ENCODE results near the gene HOXA7. TPM values are rescaled to one million over a fixed set of nuclear protein-coding genes. Genes with fewer than 3 reads are reported as not detected.
A peak's percentile ranks its signal among the peaks of the same experiment; 100 is the strongest.

Gene HOXA7
- total and polyA plus RNA-seq, 2 donors (not counting 1 experiment from before 2014, with no cell fraction given) = 0.37 TPM; not detected in 1

DNA sequence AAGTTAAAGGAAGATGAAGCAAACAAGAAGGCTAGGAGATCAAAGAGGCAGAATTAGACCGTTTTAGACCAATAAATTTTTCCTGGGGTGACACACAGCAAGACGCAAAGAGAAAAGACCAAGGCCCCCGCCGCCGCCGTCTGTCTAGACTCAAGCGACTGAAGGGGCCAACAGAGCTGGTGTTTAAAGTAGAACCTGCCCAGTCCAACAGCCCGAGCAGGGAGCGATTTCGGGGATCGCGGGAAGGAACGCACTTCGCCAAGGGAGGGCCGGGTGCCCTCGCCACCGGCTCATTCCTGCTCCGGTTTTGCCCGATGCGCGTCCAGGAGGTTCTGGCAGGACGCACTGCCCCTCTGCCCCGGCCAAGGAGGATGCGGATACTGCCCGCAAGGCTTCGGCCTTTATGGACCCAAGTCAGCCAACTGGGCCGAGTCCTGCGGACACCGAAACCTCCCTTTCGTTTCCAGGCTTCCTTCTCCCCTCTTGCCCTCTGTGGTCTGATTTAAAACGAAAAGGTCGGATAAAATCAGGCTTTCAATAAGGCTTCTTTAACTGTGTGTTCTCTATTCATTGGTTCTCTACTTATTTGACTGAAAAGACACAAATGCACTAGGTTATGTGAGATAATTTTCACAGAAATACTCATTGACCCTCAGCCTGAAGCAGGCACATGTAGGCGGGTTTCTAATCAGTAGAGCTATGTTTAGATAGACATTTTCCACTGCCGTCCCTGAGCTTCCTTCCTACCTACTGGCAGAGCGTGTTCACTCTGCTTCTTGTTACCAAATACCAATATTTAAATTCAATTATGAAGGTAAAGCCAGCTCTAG lies 2.2 kb upstream of the HOXA7 start:
- ChIA-PET POLR2A (no interaction called here), CTCF (interaction anchor here (0.6 to 2.0 kb wide), 11 partner anchors 9 to 1298 kb away, joined by 3 to 10 read pairs (median 4); partner anchors contain the start of gene HOXA10)
- no peak overlapping the region for H3K4me2 ChIP-seq (replicated peaks; ENCODE audit: low read depth, low read length, poor library complexity, severe bottlenecking)
- intact Hi-C loops (cut with micrococcal nuclease) = no loop called here
- H3K27ac Mint-ChIP-seq = peak overlapping the region; percentile 87
- H3K4me1 ChIP-seq (ENCODE audit: control insufficient read depth in 2 of 2, insufficient read depth in 2 of 2, low read length in 2 of 2) = peaks cover 57 to 63% of the 10 kb centered on the region in 2 donors
- H3K27ac ChIP-seq (ENCODE audit: low read length in 2 of 2) = no peak overlapping the region
- peaks cover 1 to 88% (median 78%) of the 10 kb centered on the region in 4 experiments for H3K27me3 ChIP-seq (replicated peaks in 1 of 4; ENCODE audit: control extremely low read depth in 1 of 4, control insufficient read depth in 3 of 4, insufficient read depth in 4 of 4, low read length in 3 of 4)
- TF ChIP-seq, protein P1, sequence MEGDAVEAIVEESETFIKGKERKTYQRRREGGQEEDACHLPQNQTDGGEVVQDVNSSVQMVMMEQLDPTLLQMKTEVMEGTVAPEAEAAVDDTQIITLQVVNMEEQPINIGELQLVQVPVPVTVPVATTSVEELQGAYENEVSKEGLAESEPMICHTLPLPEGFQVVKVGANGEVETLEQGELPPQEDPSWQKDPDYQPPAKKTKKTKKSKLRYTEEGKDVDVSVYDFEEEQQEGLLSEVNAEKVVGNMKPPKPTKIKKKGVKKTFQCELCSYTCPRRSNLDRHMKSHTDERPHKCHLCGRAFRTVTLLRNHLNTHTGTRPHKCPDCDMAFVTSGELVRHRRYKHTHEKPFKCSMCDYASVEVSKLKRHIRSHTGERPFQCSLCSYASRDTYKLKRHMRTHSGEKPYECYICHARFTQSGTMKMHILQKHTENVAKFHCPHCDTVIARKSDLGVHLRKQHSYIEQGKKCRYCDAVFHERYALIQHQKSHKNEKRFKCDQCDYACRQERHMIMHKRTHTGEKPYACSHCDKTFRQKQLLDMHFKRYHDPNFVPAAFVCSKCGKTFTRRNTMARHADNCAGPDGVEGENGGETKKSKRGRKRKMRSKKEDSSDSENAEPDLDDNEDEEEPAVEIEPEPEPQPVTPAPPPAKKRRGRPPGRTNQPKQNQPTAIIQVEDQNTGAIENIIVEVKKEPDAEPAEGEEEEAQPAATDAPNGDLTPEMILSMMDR (IDR thresholded peaks at IDR 0.05) = no peak
- peak; percentile 63 for TF ChIP-seq EZH2 (IDR thresholded peaks at IDR 0.05; ENCODE audit: borderline replicate concordance, insufficient read depth, low read depth, low read length, poor library complexity, severe bottlenecking)
- H3K27me3 Mint-ChIP-seq = peaks cover 76% of the 10 kb centered on the region
- peak overlapping the region; percentile 37 for H3K4me3 Mint-ChIP-seq
- no peak for ATAC-seq (ENCODE audit: low read depth)
- H2AFZ ChIP-seq (ENCODE audit: insufficient read depth, low read depth, low read length, poor library complexity, severe bottlenecking) = no peak overlapping the region
- H3K4me3 ChIP-seq (ENCODE audit: control extremely low read depth in 1 of 5, extremely low read depth in 1 of 5, insufficient read depth in 1 of 5, low read depth in 2 of 5, low read length in 4 of 5) = no peak overlapping the region
- no peaks in the 10 kb centered on the region for H4K20me1 ChIP-seq (ENCODE audit: control insufficient read depth, insufficient read depth, low read length, poor library complexity, severe bottlenecking)
- H3K9ac ChIP-seq (ENCODE audit: low read length) = no peak overlapping the region
- H3K79me2 ChIP-seq (ENCODE audit: control insufficient read depth, insufficient read depth, low read length) = no peaks in the 10 kb centered on the region
- peaks cover 0 to 75% (median 18%) of the 10 kb centered on the region in 3 donors for H3K9me3 ChIP-seq (ENCODE audit: control extremely low read depth in 1 of 3, control insufficient read depth in 2 of 3, insufficient read depth in 1 of 3, low read length in 2 of 3)
- H3K36me3 ChIP-seq (replicated peaks in 1 of 2; ENCODE audit: control extremely low read depth in 1 of 2, control insufficient read depth in 1 of 2, extremely low read depth in 1 of 2, insufficient read depth in 2 of 2, low read length in 1 of 2) = no peaks in the 10 kb centered on the region
- peak; percentile 55 for DNase-seq
- no peaks in the 10 kb centered on the region for H3K9me3 Mint-ChIP-seq (ENCODE audit: insufficient read depth)
- H3K4me1 Mint-ChIP-seq = peaks cover 37% of the 10 kb centered on the region
- WGBS (ENCODE audit: insufficient coverage) = 14% methylated on average over 30 of the region's 35 CpGs

Measured in B cell (primary cell).